HL-60 (cell line): ENCODE measurements around the gene PTPN13.

Experiments
- CTCF ChIP-seq: IDR thresholded peaks from one replicate; pipeline ENCODE4 v1.5.1; 2011; ENCODE audit warnings: low read length, control low read depth, inconsistent platforms; ENCODE audit not compliant: insufficient read depth
- GABPA ChIP-seq: IDR thresholded peaks from 2 replicates; pipeline ENCODE4 v1.6.1; 2012; ENCODE audit warnings: low read depth
- POLR2AphosphoS5 ChIP-seq: IDR thresholded peaks from 2 replicates; pipeline ENCODE4 v1.6.1; 2012; ENCODE audit warnings: low read depth
- REST ChIP-seq: IDR thresholded peaks from 2 replicates; pipeline ENCODE4 v1.6.1; 2012; ENCODE audit warnings: low read depth; ENCODE audit not compliant: insufficient replicate concordance
- SPI1 ChIP-seq: IDR thresholded peaks from 2 replicates; pipeline ENCODE4 v1.6.1; 2012; ENCODE audit warnings: low read depth, mild to moderate bottlenecking, borderline replicate concordance

GRCh38 chr4:86661418-86661817, 67.3 kb downstream of the PTPN13 start:
- TF ChIP-seq CTCF = no peak
- no peak for TF ChIP-seq POLR2AphosphoS5
- TF ChIP-seq GABPA = no peak
- no peak for TF ChIP-seq REST
- TF ChIP-seq SPI1 = no peak
